Upper lobe of left lung (tissue), 4 donors: ENCODE measurements around the gene ANO3.

Experiments used
- CTCF ChIP-seq, 6 experiments: fragments of 450-650 bp in 4 of 6; fragments of 200-600 bp in 2 of 6; sonication (generic) in 2 of 6; IDR thresholded peaks; one replicate each; pipeline ENCODE4 v1.5.1; 2016 to 2019; ENCODE audit warnings: antibody characterized with exemption in 6 of 6
- EP300 ChIP-seq, 4 donors: sonication (generic); formaldehyde crosslinking; IDR thresholded peaks; one replicate each; pipeline ENCODE4 v1.5.1; 2017; ENCODE audit warnings: antibody characterized with exemption in 4 of 4, control low read depth in 2 of 4
- POLR2A ChIP-seq, 4 donors: fragments of 450-650 bp; IDR thresholded peaks; one replicate each; pipeline ENCODE4 v1.5.1; 2016 to 2017; ENCODE audit warnings: antibody characterized with exemption in 4 of 4, mild to moderate bottlenecking in 2 of 4
- POLR2AphosphoS5 ChIP-seq, 2 donors: sonication (generic); formaldehyde crosslinking; IDR thresholded peaks; one replicate each; pipeline ENCODE4 v1.5.1; 2017; ENCODE audit warnings: antibody characterized with exemption in 2 of 2

DNA sequence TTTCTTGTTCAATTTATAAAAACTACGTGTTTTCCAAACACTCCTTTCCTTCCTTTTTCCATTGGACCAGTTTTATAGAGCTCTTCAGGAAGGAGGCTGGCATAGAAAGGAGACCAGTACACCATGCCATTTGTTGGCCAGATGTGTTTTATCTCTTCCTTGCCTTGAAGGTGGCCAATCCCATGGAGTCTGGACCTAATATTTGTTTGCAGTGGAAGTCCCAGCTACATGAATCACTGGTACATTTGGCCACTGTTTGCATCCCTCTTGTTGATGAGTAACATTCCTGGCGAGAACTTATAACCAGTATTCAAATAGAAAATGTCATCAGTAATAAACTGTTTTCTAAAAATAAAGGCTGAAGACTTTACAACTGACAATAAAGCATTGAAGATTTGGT lies 110.2 kb downstream of the ANO3 start:
- TF ChIP-seq POLR2A (IDR thresholded peaks at IDR 0.05) (no peak), CTCF (IDR thresholded peaks at IDR 0.05) (no peak), POLR2AphosphoS5 (IDR thresholded peaks at IDR 0.05) (no peak), EP300 (IDR thresholded peaks at IDR 0.05) (no peak)
